Renal cortex interstitium (tissue), 11 donors: ENCODE data around the gene GPR55. TPM values are rescaled to one million over a fixed set of nuclear protein-coding genes. Genes with fewer than 3 reads are reported as not detected.

ENCODE experiments used
- DNase-seq, 11 donors: peaks; one replicate each; pipeline ENCODE4 v3.0.0-alpha.2; 2013; ENCODE audit warnings: low read depth in 9 of 11, low spot score in 4 of 11; ENCODE audit errors: extremely low read depth in 1 of 11
- polyA plus RNA-seq, 3 donors: library from polyadenylated mRNA; unstranded; fragments of 120-200 nt; gene quantifications; one replicate each; pipeline ENCODE4 v1.2.1, GENCODE V29; 2013; ENCODE audit not compliant: insufficient read length in 3 of 3

Gene GPR55
- polyA plus RNA-seq, 3 donors: 0.17 to 0.30 (median 0.22) TPM

DNA sequence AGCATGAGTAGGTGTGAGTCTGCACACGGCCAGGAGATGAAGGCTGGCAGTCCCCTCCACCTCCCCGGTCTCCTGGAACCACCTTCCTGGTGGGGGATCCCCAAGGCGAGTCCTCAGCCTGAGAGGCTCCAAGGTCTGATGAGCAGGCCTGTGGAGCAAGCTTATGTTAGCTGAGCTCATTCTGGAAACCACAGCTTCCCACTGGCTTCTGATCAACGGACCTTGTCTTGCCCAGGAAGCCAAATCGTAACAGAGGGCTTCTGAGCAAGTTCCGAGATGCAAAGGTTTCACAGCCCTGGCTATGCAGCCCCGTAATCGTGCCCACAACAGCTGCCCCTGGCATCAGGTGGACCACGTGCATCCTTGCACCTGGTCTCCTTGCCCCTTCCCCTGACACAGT is 28.8 kb upstream of the GPR55 start:
- no peak for DNase-seq

DNA sequence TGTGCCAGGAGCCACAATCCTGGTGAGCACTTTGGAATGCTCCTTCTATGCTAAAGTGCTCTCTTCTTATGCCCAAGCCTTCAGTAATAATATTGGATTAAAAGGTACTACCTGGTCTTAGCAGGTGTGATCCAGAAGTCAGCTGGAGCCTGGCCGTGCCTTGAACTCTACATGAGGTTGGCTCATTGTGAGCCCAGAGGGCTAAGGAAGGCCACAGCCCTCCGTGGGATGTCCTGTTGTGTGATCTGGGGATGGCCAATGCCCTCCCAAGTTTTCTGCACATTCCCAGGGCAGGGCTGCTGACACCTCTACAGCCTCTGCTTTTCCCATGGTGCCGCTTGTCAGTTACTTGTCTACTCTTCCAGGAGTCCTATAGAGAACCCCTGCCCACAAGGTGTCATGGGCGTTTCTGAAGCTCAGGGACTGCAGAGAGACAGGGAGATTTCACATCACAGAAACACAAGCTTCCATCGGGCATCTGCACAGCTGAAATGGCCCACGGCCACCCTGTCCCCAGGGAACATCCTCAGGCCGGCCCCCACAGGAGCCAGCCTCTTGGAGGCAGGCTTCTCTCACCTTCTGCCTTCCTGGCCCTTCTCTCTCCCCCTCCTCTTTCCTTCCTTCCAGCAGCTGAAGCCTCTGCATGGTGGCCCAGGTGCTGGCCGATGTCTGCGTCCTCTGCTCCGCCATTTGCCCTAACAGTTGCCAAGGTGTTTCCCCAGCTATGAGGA is 27.3 kb upstream of the GPR55 start:
- no peak for DNase-seq

DNA sequence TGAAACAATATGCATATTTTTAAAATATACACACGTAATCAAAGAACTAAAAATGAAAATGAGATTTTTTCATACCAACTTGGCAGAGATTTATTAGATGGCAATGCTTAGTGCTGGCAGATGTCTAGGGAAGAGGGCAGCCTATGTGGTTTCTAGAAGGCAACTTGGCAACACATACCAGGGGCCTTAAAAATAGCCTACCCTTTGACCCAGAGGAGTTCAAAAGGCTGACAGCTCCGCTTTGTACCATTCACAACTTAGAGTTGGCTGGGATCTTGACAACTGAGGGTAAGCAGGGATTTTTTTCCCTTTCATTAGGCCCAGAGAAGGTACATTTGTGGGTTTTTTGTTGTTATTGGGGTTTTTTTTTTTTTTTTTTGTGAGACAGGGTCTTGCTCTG is 26.4 kb upstream of the GPR55 start:
- no peak for DNase-seq

DNA sequence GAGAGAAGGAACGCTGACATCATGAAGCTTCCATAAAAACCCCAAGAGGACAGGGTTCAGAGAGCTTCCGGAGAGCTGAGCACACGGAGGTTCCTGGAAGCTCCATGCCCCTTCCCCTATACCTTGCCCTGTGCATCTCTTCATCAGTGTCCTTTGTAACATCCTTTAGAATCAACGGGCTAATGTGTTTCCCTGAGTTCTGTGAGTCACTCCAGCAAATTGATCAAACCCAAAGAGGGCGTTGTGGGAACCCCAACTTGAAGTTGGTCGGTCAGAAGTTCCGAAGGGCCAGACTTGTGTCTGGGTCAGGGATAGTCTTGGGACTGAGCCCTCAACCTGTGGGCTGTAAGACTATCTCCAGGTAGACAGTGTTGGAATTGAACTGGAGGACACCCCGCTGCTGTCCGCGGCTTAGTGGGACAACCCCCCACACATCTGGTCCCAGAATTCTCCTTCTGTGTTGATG is 25.9 kb upstream of the GPR55 start:
- DNase-seq: no peak

DNA sequence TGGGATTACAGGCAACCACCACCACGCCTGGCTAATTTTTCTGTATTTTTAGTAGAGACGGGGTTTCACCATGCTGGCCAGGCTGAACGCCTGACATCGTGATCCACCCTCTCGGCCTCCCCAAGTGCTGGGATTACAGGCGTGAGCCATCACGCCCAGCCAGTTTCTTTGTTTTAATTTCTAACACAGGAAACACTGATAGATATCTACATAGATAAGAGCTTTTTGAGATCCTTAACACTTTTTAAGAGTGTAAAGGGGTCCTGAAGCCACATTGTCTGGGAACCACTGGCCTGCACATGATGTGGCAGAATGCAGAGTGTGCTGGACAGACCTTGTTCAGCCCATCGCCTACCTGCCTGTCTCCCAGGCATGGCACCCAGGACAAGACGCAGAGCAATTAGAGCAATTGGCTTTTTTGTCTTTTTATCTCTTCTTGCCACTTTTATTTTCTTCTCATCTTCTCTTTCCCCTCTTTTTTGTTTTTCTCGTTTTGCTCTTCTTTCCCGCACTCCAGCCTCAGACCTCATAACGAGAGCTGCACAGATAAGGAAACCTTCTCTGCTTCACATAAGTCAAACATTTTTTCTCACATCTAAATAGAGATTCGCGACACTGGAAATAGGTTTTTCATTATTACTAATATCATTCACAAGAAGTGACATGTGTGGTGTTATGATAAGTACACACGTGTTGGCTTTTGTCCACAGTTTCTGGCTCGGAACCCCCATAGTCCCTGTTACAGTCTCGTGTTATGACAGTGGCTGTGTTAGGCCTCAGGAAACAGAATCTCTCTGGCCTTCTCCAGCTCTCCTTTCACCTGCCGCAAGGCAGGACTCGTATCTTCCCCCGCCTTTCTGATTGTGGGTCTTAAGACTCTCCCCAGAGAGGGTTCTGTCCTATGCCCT is 25.2 kb upstream of the GPR55 start:
- no peak for DNase-seq

DNA sequence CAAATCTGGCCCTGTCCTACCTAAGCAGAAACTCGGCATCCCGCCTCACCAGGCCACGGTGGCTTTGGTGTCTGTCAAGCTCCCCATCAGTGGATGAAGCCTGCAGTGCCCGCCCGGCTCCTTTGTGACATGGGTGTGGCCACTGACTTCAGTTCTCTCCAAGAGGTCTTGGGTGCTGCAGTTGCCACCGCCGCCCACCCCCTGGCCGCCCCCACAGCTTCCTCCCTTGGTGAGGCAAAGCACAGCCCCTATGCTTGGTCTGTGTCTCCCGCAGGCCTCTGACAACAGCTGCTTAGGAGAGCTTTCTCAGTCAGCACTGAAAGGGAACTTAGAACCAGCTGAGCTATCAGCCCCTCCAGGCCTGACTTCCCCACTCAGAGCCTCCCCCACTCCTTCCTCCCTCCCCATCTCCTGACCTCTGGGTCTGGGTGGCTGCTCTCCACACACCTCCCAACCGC is 22.9 kb upstream of the GPR55 start:
- DNase-seq: no peak

DNA sequence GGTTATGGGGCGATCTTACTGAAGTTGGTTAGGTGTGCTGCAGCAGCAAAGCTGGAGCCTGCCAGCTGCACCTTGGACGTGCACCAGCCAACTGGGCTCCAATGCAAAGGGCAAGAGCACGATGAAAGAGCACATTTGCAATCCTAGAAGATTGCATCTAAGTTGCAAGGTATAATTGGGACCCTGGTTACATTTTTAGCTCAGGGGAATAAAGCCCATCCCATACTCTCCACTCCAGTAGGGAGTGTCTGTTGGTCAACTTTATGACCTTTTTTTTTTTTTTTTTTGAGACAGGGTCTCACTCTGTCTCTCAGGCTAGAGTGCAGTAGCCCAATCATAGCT is 22.2 kb upstream of the GPR55 start:
- no peak for DNase-seq

DNA sequence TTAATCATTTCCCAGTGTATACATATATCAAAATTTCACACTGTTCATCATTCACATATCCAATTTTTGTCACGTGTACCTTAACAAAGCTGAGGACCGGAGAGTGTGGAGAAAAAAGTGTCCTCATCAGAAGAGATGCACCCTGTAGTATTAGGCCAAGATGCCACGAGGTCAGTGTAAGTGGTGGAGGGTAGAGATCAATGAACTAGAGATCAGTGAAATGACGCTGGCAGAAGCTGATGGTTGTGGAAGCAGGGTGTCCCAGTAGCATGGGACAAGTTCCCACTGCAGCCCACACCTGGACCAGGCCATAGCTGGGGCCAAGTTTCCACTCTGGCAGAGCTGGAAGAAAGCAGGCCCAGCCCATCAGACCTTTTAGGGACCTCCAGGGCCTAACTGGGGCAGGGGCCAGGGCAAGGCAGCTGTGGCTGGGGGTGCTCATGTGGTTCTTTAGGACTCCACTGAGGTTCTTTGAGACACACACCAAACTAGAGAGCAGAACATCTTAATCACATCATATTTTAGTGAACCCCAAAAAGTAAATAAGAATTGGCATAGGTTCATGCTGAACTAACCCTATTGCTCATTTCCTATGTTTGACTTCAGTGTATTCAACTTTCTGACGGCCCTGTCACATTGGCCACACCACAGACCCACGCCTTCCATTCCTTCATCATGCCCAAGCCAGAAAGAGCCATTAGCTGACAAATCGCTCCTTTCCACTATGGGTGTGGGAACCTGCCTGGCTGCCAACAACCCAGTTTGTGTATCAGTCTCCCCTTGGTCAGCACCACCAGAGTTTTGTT is 21.6 kb upstream of the GPR55 start:
- no peak for DNase-seq

DNA sequence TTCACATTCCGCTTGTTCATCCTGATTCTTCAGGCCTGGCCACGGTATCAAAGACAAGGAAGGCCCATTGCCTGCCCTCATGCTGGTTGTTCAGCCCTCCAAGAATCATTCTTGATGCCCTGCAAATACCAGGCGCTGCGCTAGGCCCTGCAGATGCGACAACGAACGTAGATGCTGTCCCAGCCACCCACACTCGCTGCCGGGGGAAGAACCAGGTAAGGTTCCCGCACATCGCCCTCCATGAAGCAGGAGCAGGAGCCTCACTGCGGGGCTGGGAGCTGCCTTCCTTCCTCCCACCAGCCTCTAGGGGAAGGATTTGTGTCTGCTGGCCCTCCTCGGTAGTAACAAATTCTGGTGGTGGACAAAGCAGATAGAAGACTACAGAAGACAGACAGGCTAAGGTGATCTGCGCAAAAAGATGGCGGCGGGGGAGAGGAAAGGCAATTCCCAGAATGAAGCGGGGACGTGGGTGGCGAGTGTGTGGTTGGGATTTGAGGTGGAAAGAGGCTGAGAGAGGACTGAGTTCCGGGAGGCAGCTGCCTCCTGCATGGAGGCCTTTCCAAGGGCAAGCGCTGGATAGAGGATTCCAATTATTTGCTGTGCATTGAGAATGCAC is 19.8 kb upstream of the GPR55 start:
- DNase-seq: no peak

DNA sequence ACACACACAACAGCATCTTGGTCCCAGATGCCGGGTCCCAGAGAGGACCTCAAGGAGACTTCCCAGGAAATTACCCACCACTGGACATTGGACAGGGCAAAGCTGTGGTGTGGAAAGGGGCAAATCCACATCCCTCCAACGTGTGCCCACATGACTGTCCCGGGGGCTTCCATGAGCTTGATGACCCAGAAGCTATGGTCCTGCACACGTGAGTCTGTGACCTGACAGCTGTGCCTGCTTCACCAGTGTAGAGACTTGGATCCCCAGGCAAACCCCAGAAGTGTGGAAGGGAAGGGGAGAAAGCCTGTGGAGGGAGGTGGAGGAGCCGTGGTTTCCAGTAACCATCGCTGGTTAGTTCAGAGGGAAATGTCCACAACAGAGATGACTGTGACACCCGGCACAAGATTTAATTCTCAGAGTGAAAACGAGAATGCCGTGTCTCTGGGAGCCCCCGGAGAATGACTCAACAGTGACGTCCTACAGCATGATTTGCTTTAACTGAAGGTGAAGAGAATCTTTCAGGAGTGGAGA is 19.1 kb upstream of the GPR55 start:
- no peak for DNase-seq

DNA sequence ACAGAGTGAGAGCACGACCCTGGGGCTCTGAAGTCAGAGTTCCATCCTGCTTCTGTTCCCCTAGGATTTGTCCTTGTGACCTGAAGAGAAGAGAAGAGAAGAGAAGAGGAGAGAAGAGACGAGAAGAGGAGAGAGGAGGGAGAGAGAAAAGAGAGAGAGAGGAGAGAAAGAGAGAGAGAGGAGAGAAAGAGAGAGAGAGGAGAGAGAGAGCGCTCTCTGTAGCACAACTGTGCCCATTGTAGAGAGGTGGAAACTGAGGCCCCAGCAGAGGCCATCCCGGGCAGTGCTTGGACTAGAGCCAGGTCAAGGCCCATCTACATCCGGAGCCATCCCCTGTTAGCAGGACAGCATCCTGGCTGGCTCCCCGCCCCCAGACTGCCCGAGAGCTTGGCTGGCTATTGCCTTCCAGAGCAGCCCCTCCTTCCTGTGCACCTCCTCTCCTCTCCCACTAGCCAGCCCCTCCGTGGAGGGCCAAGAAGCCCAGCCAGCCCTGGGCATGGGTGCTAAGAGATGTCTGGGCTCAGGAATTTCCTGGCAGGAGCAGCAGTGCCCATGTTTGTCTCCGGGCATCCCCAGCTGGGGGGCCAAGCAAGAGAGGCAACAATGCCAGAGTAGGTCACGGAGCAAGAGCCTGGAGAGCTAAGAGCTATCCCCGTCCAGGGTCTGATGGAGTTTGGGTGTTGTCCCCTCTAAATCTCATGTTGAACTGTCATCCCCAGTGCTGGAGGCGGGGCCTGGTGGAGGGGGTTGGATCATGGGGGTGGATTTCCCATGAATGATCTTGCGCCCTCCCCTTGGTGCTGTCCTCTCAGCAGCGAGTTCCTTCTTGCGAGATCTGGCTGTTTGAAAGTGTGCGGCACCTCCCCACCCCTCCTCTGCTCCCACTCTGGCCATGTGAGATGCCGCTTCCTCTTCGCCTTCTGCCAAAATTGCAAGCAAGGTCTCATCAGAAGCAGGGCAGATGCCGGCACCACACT is 18.2 kb upstream of the GPR55 start:
- DNase-seq: no peak

DNA sequence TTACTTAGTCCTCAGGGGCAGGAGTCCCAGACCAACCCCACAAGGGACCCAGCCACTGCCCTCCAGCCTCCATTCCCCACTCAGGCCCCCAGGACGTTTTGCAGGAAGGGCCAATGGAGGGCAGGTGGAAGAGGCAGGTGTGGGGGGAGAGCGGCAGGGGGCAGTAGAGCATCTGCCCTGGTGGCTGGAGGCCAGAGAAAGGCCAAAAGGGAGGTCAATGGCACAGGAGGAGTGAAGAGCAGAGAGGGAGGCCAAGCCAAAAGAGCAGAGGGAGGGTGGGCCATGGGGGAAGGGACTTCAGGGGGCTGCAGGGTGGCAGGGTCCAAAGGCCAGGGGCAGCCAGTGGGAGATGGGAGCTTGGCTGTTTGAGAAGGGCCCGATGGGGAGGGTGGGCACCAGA is 17.3 kb upstream of the GPR55 start:
- no peak for DNase-seq

DNA sequence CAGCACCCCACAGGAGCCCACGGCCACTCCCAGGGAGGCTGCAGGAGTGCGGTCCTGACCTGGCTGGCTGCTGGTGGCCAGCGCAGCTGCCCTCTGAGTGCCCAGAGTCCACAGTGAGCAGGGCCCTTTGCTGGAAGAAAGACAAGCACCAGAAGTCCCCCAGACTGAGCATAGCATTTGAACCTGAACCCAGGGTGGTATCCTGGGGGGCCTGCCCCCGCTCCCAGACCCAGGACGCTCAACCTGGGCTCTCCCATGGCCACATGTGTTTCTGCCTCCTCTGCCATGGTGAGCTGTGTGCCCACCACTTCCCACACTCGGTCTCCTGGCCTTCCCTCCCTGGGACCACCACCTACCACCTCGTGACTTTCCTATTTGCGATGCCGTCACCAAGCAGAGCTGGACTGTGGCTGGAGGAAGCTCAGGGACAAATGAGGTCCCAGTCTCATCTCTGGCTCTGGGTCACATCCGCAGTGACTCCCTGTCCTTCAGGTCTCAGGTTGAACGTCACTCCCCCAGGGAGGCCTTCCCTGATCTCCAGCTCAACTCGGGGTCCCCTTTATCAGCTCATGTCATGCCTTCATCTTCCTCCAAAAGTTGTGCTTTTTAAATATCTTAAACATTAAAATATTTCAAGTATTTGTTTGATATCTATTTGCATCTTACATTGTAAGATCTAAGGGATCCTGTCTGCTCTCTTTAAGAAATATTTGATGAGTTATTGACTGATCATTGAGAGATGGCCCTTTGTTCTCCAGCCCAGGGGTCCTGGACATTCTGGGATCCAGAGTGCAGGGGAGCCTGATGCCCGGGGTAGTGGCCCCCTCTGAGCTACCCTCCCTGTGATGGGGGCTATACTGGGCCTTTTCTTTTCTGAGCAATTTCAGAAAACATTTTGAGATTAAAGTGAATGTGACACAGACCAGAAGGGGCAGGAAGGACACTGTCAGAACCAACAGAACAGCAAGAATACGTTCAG is 16.4 kb upstream of the GPR55 start:
- DNase-seq: no peak

DNA sequence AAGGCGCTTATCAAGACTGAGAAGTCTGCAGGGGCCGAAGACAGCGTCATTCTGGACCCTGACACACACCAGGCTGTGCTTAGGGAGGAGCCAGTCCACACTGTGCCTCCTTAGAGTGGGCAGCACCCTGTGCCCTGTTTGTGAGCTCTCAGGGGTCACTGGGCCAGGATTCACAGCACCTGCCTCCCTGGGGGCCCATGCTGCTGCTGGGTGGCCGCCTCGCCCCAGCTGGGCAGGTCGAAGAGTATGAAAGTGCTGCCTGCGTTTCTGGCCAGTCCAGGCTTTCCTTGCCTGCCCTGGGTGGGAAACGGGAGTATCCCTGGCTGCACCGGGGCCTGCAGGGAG is 15.4 kb upstream of the GPR55 start:
- no peak for DNase-seq

DNA sequence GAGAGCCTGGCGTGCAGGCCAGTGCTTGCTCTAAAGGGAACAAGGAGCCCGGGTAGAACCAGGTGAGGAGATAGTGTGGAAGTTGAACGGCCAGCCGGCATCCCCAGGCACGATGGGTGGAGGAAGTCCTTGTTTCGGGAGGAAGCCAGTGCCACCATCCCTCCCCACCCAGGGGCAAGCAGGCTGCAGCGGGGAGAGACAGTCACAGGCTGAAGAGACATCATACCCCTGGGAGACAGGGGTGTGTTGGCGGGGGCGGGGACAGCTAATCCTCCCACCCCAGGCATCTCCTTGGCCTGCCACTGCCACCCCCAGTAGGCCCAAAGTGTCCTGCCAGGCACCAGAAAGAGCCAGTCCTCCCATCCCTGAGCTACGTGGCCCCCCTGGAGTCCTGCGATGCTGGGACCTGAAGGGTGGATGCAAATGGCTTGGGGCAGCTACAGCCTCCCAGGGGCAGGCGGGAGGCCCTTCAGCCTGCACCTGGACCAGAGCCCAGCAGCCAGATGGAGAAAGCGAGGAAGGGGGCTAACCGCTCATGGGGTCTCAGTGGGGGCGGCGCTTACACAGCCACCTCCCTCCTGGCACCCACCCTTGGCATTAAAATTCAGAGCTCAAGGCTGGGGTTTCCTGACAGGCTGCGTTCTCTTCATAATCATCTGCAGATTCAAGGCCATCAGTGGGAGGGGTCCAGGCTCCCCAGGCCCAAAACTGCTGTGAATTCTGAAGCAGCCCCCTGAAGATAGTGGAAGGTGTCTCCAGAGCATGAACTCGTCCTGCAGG is 14.8 kb upstream of the GPR55 start:
- DNase-seq: no peak

DNA sequence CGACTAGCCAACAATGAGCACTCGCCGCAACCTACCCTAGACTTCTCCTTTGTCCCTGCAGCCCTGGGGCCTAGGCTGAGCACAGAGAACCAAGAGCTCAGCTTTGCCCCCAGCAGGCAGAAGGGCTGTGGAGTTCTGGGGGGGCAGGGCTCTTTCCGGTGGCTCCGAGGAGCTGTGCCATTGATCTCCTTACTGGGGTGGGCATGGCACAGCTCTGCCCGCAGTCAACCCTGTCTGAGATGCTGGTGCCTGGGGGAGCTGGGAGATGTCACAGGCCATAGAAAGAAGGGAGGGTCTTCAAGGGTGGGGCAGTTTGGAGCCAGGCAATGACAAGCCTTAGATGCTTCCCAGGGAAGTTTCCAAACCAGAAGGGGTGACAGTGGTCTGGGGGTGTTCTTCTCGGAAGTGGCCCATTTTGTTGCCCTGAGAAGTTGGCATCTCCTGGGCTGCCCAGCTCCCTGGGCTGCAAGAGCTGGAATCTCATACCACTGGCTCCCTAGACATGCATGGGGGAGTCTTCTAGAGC is 14.1 kb upstream of the GPR55 start:
- DNase-seq: no peak
